Large intestine (tissue), 3 donors: Measurements from ENCODE around the gene PRKACA. TPM values are rescaled to one million over a fixed set of nuclear protein-coding genes. Genes with fewer than 3 reads are reported as not detected.

Experiments used
- DNase-seq, 2 donors: peaks; one replicate each; pipeline versions ENCODE4 v3.0.0 to v3.0.0-alpha.2; 2013
- H3K27ac ChIP-seq: one replicate; pipeline ENCODE4 v1.5.1; 2013; ENCODE audit warnings: low read length
- H3K27me3 ChIP-seq: 2 replicates; pipeline ENCODE4 v1.6.1; 2013; ENCODE audit warnings: low read length; ENCODE audit not compliant: control insufficient read depth, insufficient read depth
- H3K36me3 ChIP-seq: 2 replicates; pipeline ENCODE4 v1.6.1; 2013; ENCODE audit warnings: low read length; ENCODE audit not compliant: control insufficient read depth, insufficient read depth
- H3K4me1 ChIP-seq: one replicate; pipeline ENCODE4 v1.6.1; 2013; ENCODE audit warnings: low read length; ENCODE audit not compliant: control insufficient read depth, insufficient read depth
- H3K4me3 ChIP-seq: one replicate; pipeline ENCODE4 v1.5.1; 2013; ENCODE audit warnings: low read length
- H3K9me3 ChIP-seq: one replicate; pipeline ENCODE4 v1.6.1; 2013; ENCODE audit warnings: mild to moderate bottlenecking, low read depth, low read length, moderate library complexity; ENCODE audit not compliant: control insufficient read depth
- WGBS: methylation state at CpG from one replicate; pipeline ENCODE4 v1.1.5; 2013; ENCODE audit warnings: low lambda C conversion rate; ENCODE audit not compliant: insufficient coverage; 5-methylcytosine and 5-hydroxymethylcytosine counted together
- polyA plus RNA-seq: library from polyadenylated mRNA; unstranded; fragments of 120-200 nt; gene quantifications from one replicate; pipeline ENCODE4 v1.2.1, GENCODE V29; 2013

Gene PRKACA
- polyA plus RNA-seq, 1 donor, result 66.7 TPM

DNA sequence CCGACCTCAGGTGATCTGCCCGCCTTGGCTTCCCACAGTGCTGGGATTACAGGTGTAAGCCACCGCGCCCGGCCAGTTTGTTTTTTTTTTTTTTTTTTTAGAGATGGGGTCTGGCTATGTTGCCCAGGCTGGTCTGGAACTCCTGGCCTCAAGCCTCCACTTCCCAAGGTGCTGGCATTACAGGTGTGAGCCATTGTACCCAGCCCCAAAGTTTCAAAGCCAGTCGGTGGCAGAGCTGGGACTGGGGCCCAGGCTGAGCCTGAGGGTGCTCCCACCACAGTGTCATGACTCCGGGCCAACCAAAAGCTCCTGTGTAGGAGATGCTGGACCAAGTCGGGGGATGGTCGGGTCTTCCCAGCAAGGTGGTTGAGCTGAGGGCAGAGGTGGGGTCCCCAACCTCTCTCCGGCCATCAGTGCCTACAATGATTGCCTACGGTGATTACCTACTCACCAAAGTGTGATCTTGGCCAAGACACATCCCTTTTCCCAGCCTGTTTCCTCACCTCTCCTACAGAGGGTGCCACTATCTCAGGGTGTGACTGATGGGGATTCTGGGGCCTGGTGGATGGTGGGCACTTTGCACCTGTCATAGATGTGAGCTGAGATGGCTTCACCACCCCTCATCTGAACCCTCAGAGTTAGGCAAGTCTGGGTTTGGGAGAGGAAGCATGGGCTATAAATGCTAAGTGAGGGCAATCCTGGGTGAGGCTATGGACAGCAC is 21.1 kb downstream of the PRKACA start:
- Histone ChIP-seq H3K36me3 (peaks cover 31% of the 10 kb centered on the region), H3K4me3 (no peak overlapping the region), H3K27ac (no peak overlapping the region), H3K9me3 (peaks cover 3% of the 10 kb centered on the region), H3K27me3 (no peaks in the 10 kb centered on the region), H3K4me1 (peaks cover 7% of the 10 kb centered on the region)
- DNase-seq, result no peak
- no CpG with 5 or more reads among the region's 11 CpGs for WGBS

DNA sequence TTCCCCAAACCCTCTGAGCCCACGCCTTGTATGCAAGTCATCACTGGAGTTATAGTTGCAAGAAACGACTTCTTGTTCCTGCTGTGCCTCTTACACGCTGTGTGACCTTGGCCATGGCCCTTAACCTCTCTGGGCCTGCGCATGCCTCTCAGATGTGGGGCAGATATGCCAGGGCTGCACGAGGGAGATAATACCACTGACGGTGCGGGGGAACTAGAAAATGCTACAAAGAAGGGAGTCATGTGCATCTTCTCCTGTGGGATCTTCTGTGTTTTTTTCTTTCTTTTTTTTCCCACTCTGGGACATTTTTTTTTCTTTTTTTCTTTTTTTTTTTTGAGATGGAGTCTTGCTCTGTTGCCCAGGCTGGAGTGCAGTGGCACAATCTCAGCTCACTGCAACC is 22.7 kb downstream of the PRKACA start:
- Histone ChIP-seq H3K4me3 (no peak overlapping the region), H3K9me3 (peaks cover 3% of the 10 kb centered on the region), H3K27ac (no peak overlapping the region), H3K27me3 (no peaks in the 10 kb centered on the region), H3K4me1 (peaks cover 7% of the 10 kb centered on the region), H3K36me3 (peaks cover 19% of the 10 kb centered on the region)
- WGBS, result 68% methylated on average over 3 of the region's 7 CpGs
- DNase-seq, result no peak

DNA sequence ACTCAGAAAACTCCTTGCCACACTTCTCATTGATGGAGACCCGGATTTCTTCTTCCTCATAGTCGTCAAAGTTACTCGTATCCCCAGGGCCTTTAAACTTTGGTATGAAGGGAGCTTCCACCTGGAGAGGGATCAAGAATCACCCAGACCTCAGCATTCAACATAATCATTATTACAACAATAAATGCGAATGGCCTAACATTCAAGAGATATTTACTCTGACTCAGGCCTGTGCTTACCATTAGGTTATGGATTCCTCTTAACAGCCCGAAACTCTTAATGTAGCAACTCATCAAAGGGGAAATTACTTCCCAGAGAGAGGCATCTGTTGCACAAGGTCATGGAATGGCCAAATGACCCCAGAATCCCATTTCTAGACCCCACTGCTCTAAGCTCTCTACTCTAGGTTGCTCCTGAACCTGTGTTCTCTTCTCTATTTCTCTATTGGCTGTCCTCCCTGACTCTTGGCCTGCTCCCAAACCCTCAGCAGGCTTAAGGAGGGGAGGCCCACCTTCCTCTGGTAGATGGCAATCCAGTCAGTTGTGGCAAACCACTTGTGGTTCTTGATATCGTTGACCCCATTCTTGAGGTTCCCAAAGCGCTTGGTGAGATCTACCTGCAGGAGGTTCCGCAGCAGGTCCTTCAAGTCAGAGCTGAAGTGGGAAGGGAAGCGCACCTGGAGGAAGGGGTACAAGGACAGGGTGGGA is 24.3 kb downstream of the PRKACA start:
- Histone ChIP-seq H3K27ac (no peak overlapping the region), H3K27me3 (no peaks in the 10 kb centered on the region), H3K9me3 (peaks cover 3% of the 10 kb centered on the region), H3K4me1 (peaks cover 13% of the 10 kb centered on the region), H3K4me3 (no peak overlapping the region), H3K36me3 (peaks cover 27% of the 10 kb centered on the region)
- WGBS, result no CpG with 5 or more reads among the region's 9 CpGs
- DNase-seq, result no peak

DNA sequence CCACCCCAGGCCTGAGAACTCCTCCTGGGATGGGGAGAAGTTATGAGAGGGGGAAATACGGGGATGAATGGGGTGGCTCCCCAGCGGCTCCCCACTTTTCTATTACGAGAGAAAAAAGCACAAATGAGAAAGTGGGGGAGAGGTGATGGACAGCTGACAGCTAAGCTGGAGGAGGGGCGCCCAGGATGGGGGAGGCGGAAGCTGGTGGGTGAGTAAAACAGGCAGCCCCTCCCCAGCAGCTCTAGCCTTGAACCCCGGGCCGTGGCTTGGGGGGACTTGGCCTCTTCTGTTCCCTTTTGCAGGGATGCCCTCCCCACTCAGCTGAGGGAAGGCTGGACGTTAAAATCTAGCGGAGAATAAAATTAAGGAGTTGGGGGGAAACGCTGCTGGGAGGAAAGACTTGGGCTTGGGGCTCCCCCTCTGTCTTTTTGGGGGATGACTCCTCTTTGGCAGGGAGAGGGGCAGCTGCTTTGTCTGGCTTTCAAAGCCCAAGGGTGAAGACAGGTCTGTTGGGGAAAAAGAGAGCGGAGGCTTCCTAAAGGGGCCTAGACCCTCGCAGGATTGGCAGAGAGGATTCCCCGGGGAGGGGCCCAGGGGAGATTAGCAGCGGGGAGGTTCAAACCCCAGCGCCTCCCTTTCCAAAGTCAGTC is 25.6 kb downstream of the PRKACA start:
- Histone ChIP-seq H3K27ac (peak overlapping the region; percentile 88), H3K27me3 (no peaks in the 10 kb centered on the region), H3K4me3 (peak overlapping the region; percentile 86), H3K36me3 (peaks cover 19% of the 10 kb centered on the region), H3K9me3 (peaks cover 3% of the 10 kb centered on the region), H3K4me1 (peaks cover 13% of the 10 kb centered on the region)
- no peak for DNase-seq
- WGBS, result 19% methylated on average over 4 of the region's 15 CpGs

DNA sequence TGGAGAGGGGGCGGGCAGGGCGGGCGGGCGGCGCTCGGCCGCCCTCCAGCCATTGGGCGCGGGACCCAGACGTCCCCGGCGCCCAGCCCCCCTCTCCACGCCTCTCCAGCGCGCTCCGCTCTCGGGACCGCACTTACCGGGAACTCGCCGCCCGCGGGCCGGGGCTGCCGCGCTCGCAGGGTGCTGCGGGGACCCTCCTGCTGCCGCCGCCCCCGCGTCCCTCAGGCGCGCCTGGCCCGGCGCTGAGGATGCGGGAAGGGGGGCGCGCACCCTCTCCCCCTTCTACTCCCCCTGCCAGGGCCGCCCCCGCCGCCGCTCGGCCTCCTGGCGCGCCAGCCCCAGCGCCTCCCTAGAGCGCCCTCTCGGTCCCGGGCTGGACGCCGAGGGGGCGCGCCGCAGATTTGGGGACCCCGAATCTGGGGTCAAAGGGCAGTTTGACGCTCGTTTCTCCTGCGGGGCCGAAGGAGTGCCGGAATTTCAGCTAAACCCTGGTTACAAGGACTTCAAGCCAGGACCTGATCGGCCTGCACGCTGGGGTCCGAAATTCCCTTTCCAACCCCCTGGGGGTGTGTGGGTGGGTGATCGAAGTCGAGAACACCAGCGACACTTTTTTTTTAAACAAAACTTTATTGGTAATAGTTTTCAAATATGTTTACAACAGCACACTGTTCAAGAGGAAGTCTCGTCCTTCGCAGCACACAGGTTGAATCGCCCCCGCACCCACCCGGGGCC is 26.3 kb downstream of the PRKACA start:
- Histone ChIP-seq H3K4me3 (peak overlapping the region; percentile 86), H3K4me1 (peaks cover 13% of the 10 kb centered on the region), H3K27ac (peak overlapping the region; percentile 88), H3K9me3 (peaks cover 3% of the 10 kb centered on the region), H3K27me3 (no peaks in the 10 kb centered on the region), H3K36me3 (peaks cover 12% of the 10 kb centered on the region)
- peak; percentile 69 to 88 for DNase-seq
- WGBS, result no CpG with 5 or more reads among the region's 72 CpGs

DNA sequence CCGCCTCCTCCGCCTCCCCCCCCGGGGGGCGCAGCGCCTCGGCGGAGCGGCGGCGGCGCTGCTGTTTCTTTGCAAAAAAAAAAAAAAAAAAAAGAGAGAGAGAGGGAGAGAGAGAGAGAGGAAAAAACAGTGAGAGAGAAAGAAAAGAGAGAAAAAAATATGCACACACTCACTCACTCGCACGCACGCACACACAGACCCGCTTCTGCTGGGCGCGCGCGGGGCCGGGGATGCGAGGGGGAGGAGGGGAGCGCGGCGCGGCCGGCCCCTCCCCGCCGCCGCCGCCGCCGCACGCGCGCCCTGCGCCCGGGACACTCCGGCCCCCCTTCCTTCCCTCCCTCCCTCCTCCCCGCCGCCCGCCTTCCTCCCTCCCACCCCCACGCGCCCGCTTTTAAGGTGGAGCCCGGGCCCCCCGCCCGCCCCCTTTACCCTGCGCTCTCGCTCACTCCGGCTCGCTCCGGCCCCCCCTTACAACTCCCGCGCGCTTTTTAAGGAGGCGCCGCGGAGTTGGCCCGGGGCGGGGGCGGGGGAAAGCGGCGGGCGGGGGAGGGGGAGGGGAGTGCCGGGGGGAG is 27.0 kb downstream of the PRKACA start, which contains the start of gene SAMD1:
TSS of gene SAMD1 (minus strand) at position 243 of the 572 bp plus-strand sequence.
- 0% methylated on average over 5 of the region's 65 CpGs for WGBS
- peaks cover 13% of the 10 kb centered on the region for H3K4me1 ChIP-seq
- peak within 1 kb of the TSS; percentile 88 for H3K27ac ChIP-seq
- peak within 1 kb of the TSS; percentile 86 for H3K4me3 ChIP-seq
- H3K27me3 ChIP-seq, result no peaks in the 10 kb centered on the region
- H3K36me3 ChIP-seq, result peaks cover 12% of the 10 kb centered on the region
- DNase-seq, result peak in 1 of 2 donors; percentile 81
- peaks cover 3% of the 10 kb centered on the region for H3K9me3 ChIP-seq

DNA sequence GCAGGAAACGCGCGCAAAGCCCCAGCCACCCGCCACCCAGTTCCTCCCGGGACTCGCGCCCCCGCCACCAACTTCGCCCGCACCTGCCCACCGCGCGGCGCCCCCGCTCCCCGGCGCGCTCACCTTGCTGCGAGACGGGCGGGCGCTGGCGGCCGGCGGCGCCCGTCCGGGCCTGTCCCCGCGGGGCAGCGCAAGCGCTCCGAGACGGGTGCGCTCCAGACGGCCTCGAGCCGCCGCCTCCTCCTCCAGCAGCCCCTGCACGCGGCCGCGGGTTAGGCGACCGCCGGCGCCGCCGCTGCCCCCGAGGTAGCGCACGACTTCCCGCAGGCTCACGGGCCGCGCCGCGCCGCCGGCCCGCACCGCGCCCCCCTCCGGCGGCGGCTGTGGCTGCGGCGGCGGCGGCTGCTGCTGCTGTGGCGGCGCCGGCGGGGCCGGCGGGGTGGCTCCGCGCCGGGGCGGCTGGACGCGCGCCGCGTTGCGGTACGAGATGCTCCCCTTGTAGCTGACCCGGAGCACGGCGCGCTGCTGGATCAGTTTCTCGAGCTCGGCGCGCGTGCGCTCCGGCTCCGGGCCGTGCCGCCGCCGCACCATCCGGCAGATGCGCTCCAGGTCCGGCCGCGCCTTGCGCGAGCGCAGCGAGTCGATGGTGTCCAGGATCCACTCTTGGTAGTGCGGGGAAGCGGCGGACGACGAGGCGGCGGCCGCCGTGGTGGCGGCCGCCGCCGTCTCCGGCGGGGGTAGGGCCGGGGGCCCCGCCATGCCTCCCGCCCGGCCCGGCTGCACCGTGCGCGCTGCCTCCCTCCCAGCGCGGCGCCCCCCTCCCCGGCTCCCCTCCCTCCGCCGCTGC is 27.7 kb downstream of the PRKACA start:
- no CpG with 5 or more reads among the region's 142 CpGs for WGBS
- Histone ChIP-seq H3K36me3 (peaks cover 12% of the 10 kb centered on the region), H3K27ac (no peak overlapping the region), H3K4me3 (peak overlapping the region; percentile 51), H3K27me3 (no peaks in the 10 kb centered on the region), H3K9me3 (peaks cover 3% of the 10 kb centered on the region), H3K4me1 (peaks cover 16% of the 10 kb centered on the region)
- peak in 1 of 2 donors; percentile 59 for DNase-seq

DNA sequence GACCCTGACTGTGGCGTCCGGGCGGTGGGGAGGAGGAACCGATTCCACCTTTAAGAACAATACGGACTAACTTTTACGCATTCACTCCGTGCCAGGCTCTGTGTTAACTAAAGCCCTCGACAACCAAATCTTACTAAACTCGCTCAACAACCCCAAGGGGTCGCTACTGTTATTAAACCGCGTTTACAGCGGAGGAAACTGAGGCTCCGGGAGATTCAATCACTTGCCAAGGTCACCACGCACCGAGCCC is 28.2 kb downstream of the PRKACA start:
- Histone ChIP-seq H3K27ac (no peak overlapping the region), H3K27me3 (no peaks in the 10 kb centered on the region), H3K4me3 (peak overlapping the region; percentile 51), H3K9me3 (peaks cover 3% of the 10 kb centered on the region), H3K4me1 (peaks cover 16% of the 10 kb centered on the region), H3K36me3 (peaks cover 12% of the 10 kb centered on the region)
- no CpG with 5 or more reads among the region's 16 CpGs for WGBS
- no peak for DNase-seq

DNA sequence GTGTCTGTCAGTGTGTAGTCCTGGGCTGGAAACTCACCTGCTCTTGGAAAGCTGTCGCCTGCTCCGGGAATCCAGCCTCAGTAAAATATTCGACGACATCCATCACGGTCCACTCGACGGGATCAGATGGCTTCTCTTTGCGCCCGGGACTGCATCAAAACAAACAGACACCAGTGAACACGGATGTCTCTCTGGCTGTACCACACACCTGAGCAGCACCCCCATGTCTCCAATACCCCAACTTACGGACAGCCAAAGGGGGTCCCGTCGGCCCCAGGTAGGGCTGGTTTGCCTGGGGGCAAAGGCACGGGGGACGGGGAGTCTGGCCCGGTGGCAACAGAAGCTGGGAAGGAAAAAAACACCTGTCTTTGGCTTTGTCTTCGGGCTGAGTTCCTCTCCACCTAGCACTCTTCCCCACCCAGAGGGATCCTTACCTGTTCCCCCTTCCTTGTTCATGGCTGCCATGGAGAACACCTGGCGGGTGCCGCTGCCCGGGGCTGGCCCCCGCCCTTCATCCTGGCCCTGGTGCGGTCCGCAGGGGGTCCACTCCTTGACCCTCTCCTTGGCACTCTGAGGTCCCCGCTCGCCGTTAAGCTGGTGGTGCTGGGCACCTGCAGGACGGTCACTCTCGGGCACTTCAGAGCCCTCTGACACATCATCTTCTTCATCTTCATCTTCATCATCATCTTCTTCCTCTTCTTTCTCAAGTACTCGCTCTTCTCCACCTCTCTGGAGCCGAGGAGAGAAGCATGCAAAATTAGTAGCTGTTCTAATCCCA is 28.7 kb downstream of the PRKACA start:
- WGBS, result no CpG with 5 or more reads among the region's 30 CpGs
- Histone ChIP-seq H3K36me3 (peaks cover 12% of the 10 kb centered on the region), H3K4me1 (peaks cover 16% of the 10 kb centered on the region), H3K9me3 (peaks cover 3% of the 10 kb centered on the region), H3K27me3 (no peaks in the 10 kb centered on the region), H3K27ac (no peak overlapping the region), H3K4me3 (peak overlapping the region; percentile 51)
- DNase-seq, result no peak
